ENCODE measurements around the gene GAB2. TPM values are rescaled to one million over a fixed set of nuclear protein-coding genes. Genes with fewer than 3 reads are reported as not detected.

Gene GAB2
- total RNA-seq, 1 experiment from 2014 or later, result 3.3 TPM

DNA sequence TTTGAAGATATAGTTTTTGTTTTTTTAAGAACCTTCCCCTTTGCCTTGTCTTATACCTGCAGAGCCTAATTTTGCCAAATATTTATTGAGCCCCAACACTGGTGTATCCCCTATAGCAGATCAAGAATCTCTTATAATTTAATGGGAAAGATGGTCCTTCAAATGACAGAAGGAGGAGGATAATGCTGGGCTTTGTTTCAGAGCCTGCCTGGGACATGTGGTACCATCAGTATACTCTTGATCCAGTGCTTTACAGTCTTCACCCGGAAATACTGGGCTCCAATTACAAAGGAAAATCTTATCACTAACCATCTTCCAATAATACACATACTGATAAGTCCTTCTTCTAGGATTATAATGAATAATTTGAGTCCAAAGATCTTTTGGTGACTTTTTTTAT is 84.7 kb downstream of the GAB2 start:
- no peak overlapping the region for H2AFZ ChIP-seq (ENCODE audit: low read length)
- H3K9ac ChIP-seq (ENCODE audit: extremely low read depth, insufficient read length, low read length), result no peak overlapping the region
- H4K8ac ChIP-seq (replicated peaks; ENCODE audit: insufficient read length, low read depth, low read length), result no peak overlapping the region
- Mint-ChIP-seq H3K27ac (no peak overlapping the region), H3K9me3 (peaks cover 0 to 5% of the 10 kb centered on the region in 2 experiments; a peak in 3 of 5 replicates), H3K36me3 (ENCODE audit: insufficient read depth in 1 of 3, low read depth in 3 of 3) (peaks cover 0 to 6% (median 4%) of the 10 kb centered on the region in 3 experiments; a peak in 3 of 7 replicates), H3K4me1 (peaks cover 0 to 5% of the 10 kb centered on the region in 2 experiments; a peak in 2 of 4 replicates), H3K4me3 (no peak overlapping the region), H3K27me3 (ENCODE audit: low read depth) (no peaks in the 10 kb centered on the region)
- H3K4ac ChIP-seq (ENCODE audit: low read depth, low read length), result no peak overlapping the region
- H3K79me2 ChIP-seq (ENCODE audit: insufficient read depth, low read length), result no peaks in the 10 kb centered on the region
- no peak overlapping the region for H2BK120ac ChIP-seq (ENCODE audit: low read depth, low read length, poor library complexity, severe bottlenecking)
- H4K91ac ChIP-seq (ENCODE audit: insufficient read length, low read depth, low read length), result no peak overlapping the region
- no peak overlapping the region for H2BK12ac ChIP-seq (ENCODE audit: insufficient read length, low read depth, low read length)
- H2BK5ac ChIP-seq (ENCODE audit: insufficient read length, low read length), result no peak overlapping the region
- no peak overlapping the region for H2BK20ac ChIP-seq (ENCODE audit: low read depth, low read length, poor library complexity, severe bottlenecking)
- no peak overlapping the region for H3K27ac ChIP-seq (ENCODE audit: insufficient read length, low read depth, low read length)
- H3K79me1 ChIP-seq (ENCODE audit: insufficient read depth, low read depth, low read length, poor library complexity, severe bottlenecking), result no peaks in the 10 kb centered on the region
- H2AK5ac ChIP-seq (ENCODE audit: insufficient read length, low read length), result no peak overlapping the region
- H4K20me1 ChIP-seq (ENCODE audit: control insufficient read depth, insufficient read depth, insufficient read length), result no peaks in the 10 kb centered on the region
- H3K23ac ChIP-seq (ENCODE audit: insufficient read length, low read depth, low read length), result no peak overlapping the region
- no peak for TF ChIP-seq CTCF (conservative IDR thresholded peaks at IDR 0.05)
- WGBS (ENCODE audit: extremely low coverage, insufficient read length, low lambda C conversion rate), result no CpG with 5 or more reads among the region's 1 CpG
- H3K14ac ChIP-seq (ENCODE audit: insufficient read depth, low read length), result no peak overlapping the region
- H3T11ph ChIP-seq (ENCODE audit: low read length), result no peak overlapping the region
- no peak overlapping the region for H3K56ac ChIP-seq (ENCODE audit: insufficient read length, low read depth, low read length)
- H3K9me3 ChIP-seq (ENCODE audit: control insufficient read depth, low read depth, low read length), result no peaks in the 10 kb centered on the region
- DNase-seq, result no peak
- no peaks in the 10 kb centered on the region for H3K4me1 ChIP-seq (ENCODE audit: insufficient read depth, low read length)
- no peak overlapping the region for H2BK15ac ChIP-seq (ENCODE audit: low read depth, low read length)
- H3K27me3 ChIP-seq (ENCODE audit: insufficient read depth, low read length), result no peaks in the 10 kb centered on the region
- H4K5ac ChIP-seq (ENCODE audit: insufficient read length, low read depth, low read length), result no peak overlapping the region
- no peaks in the 10 kb centered on the region for H3K23me2 ChIP-seq (ENCODE audit: insufficient read length, low read depth, low read length, poor library complexity, severe bottlenecking)
- H3K4me2 ChIP-seq (ENCODE audit: insufficient read depth, insufficient read length, low read length), result no peak overlapping the region
- H3K18ac ChIP-seq (ENCODE audit: insufficient read length, low read depth, low read length), result no peak overlapping the region

Measured in H9 (cell line).